Lower leg skin (tissue), 4 donors: Measurements from ENCODE around the gene PFKFB4. TPM values are rescaled to one million over a fixed set of nuclear protein-coding genes. Genes with fewer than 3 reads are reported as not detected.

Experiments used
- DNase-seq, 2 donors: peaks; one replicate each; pipeline ENCODE4 v3.0.0-alpha.2; 2019; ENCODE audit warnings: low spot score in 2 of 2
- H3K4me3 ChIP-seq: fragments of 200-600 bp; sonication (generic); 2 replicates; pipeline ENCODE4 v1.5.1; 2017; ENCODE audit warnings: mild to moderate bottlenecking, low read depth; ENCODE audit not compliant: poor library complexity, severe bottlenecking
- POLR2A ChIP-seq, 2 donors: fragments of 450-650 bp; IDR thresholded peaks; one replicate each; pipeline ENCODE4 v1.6.1; 2016 to 2017; ENCODE audit warnings: antibody characterized with exemption in 2 of 2, mild to moderate bottlenecking in 1 of 2, moderate library complexity in 1 of 2
- WGBS, 2 donors: methylation state at CpG; one replicate each; pipeline ENCODE4 v1.1.5; 2018; 5-methylcytosine and 5-hydroxymethylcytosine counted together
- intact Hi-C: fragments of 100-400 bp; cut with DNase I; formaldehyde crosslinking; loops from one replicate; pipeline ENCODE4 v1.15.0; 2023; ENCODE audit warnings: low total_unique reads
- total RNA-seq, 4 donors: library from RNA; depleted of rRNA; stranded (reverse); fragments of >200 nt; gene quantifications; one replicate each; pipeline ENCODE4 v1.1.0, GENCODE V29; 2016
- TF ChIP-seq, protein P1 (sequence below), 3 donors: fragments of 450-650 bp; IDR thresholded peaks; one replicate each; pipeline ENCODE4 v1.5.1; 2016; ENCODE audit warnings: antibody characterized with exemption in 3 of 3, mild to moderate bottlenecking in 3 of 3, moderate library complexity in 2 of 3

Gene PFKFB4
- 1 to 10 TPM; 3.7 to 8.8 (median 6.4) TPM for total RNA-seq

DNA sequence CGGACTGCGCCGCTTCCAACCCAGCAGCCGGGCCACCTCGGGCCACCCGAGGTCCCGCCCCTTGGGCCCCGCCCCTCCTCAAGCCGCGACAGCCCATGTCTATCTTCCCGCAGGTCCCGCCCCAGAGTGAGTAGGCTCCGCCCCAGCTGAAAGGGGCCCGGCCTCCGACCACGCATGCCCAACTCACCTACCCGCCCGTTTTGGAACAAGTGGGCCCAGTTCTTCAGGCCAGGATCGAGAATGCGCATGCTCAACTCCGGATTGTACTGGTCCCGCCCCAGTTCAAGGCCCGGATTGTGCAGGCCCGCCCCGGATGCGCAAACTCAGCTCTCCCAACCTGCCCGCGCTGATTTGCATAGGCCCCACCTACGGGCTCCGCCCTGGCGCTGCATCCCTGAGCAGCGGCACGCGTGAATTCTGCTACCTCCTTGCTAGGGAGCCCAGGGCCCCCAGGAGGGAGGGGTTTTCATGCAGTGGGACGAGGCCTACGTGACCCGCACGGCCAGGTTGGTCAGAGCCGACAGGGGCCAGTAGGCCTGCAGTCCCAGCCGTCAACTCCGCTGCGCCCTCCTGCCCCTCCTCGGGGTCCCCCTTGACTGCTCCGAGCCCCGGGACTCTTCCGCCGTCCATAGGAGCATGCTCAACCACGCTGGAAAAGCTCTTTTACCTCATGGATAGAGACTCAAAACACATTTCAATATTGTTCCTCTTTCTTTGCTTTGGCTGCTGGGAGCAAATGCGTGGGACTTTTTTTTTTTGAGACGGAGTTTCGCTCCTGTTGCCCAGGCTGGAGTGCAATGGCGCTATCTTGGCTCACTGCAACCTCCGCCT, at the start of gene PFKFB4:
PFKFB4 (minus strand) TSS at position 8 of the 831 bp plus-strand sequence. CDS start 26 bp downstream, outside the sequence.
- peak; percentile 99 to 100 for DNase-seq
- 1% methylated on average over 34 to 51 of the region's 53 CpGs for WGBS, 2 donors
- intact Hi-C loops = loop anchor here (10.0 kb wide), 2 partner anchors 112 to 282 kb away; partner anchors contain the start of genes ATRIP, CCDC51 and TMA7
- peak within 1 kb of the TSS; percentile 34 for H3K4me3 ChIP-seq
- TF ChIP-seq, protein P1, sequence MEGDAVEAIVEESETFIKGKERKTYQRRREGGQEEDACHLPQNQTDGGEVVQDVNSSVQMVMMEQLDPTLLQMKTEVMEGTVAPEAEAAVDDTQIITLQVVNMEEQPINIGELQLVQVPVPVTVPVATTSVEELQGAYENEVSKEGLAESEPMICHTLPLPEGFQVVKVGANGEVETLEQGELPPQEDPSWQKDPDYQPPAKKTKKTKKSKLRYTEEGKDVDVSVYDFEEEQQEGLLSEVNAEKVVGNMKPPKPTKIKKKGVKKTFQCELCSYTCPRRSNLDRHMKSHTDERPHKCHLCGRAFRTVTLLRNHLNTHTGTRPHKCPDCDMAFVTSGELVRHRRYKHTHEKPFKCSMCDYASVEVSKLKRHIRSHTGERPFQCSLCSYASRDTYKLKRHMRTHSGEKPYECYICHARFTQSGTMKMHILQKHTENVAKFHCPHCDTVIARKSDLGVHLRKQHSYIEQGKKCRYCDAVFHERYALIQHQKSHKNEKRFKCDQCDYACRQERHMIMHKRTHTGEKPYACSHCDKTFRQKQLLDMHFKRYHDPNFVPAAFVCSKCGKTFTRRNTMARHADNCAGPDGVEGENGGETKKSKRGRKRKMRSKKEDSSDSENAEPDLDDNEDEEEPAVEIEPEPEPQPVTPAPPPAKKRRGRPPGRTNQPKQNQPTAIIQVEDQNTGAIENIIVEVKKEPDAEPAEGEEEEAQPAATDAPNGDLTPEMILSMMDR (IDR thresholded peaks at IDR 0.05) = no peak
- TF ChIP-seq POLR2A (IDR thresholded peaks at IDR 0.05) = no peak

DNA sequence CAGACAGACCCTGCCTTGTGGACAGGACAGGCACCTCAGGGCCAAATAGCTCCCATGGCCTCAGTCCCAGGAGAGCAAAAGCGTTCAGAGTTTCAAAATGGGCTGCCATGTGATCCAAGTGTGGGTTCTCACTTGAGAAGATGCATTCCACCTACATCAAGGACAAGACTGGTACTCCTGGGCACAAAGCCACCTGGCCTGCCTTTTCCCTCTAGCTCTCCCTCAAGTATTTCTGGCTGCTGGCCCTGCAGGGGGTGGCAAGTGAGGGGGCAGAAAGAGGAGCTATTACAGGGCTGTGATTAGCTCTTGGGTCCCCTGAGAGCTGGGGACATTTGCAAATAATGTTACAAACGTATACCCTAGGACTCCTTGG, 45.0 kb upstream of the PFKFB4 start:
- no peak overlapping the region for H3K4me3 ChIP-seq
- TF ChIP-seq, protein P1 (IDR thresholded peaks at IDR 0.05) = no peak
- TF ChIP-seq POLR2A (IDR thresholded peaks at IDR 0.05) = no peak
- intact Hi-C loops = no loop called here
- 53 to 58% methylated on average over 2 of the region's 2 CpGs for WGBS, 2 donors
- DNase-seq = no peak

DNA sequence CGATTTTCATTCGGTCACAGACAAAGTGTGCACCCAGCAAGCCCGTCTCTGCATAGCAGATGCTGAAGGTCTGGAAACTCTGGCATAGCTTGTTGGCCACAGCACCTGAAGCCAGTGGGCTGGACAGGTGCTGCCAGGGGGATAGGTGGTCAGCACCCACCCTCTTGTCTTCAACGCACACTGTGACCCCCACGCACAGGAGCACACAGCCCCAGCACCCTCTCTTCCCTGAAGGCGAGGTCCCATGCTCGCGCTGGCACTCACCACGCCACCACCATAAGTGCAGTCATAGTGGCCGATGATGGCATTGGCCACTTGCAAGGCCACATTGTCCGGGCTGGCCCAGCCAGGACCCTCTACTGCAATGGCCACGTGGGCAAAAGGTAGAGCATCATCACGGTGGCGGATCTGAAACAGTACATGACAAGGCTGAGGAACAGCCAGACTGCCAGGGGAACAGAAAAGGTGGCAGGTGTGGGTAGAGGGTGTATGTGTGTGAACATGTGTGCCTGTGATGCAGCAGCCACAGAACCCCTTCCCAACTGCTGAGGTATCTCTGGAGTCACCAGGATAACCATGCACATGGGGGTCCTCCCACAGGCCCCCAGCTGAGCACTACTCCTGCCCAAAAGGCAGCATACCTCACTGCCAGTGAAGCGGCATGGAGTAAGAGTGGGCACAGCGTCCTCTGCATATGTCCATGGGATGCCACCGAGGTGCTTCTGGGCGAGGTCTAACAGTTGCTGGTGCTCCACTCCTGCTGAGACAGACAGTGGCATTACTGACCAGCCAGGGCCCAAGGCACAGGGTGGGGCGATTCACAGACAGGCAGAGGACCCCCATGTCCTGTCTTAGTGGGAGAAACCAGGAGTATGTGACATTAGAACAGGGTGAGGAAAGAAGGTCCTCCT, 44.4 kb upstream of the PFKFB4 start:
- intact Hi-C loops = no loop called here
- peak in 1 of 2 donors; percentile 78 for DNase-seq
- no peak for TF ChIP-seq POLR2A (IDR thresholded peaks at IDR 0.05)
- TF ChIP-seq, protein P1 (IDR thresholded peaks at IDR 0.05) = no peak
- WGBS, 2 donors = 92 to 95% methylated on average over 19 of the region's 19 CpGs
- no peak overlapping the region for H3K4me3 ChIP-seq

DNA sequence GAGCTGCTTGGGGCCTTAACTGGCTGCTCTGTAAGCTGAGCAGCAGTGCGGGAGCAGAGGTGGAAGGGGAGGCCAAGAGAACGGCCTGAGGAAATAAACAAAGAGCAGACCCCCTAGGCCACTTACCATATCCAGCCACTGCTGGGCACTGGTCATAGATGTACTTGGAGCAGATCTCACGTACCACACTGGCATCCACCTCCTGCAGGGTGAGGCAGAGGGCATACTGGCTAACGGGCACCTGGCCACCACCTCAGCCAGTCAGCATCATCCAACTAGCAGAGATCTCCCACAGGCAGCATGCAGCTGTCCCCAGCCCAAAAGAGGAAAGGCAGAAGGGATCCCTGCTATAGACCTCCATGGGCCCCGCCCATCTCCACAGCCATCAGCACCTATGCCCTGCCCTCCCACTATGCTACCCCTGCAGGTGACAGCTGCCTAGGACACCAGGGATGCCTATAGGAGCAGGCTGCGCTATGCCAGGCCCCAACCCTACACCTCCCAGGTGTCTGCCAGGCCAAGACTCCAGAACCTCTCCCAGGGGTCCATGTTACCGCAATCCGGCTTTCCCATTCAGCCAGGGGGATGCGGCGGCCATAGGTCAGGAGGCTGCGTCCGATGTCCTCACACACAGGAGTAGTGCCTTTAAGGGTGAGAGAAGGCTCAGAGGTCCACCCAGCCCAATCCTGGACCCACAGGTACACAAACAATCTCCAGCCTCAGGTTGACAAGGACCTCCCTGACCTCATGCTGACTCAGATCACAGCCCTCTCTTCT, 43.1 kb upstream of the PFKFB4 start:
- intact Hi-C loops = no loop called here
- TF ChIP-seq POLR2A (IDR thresholded peaks at IDR 0.05) = no peak
- TF ChIP-seq, protein P1 (IDR thresholded peaks at IDR 0.05) = no peak
- WGBS, 2 donors = 74 to 82% methylated on average over 12 of the region's 12 CpGs
- peak in 1 of 2 donors; percentile 84 for DNase-seq
- no peak overlapping the region for H3K4me3 ChIP-seq

DNA sequence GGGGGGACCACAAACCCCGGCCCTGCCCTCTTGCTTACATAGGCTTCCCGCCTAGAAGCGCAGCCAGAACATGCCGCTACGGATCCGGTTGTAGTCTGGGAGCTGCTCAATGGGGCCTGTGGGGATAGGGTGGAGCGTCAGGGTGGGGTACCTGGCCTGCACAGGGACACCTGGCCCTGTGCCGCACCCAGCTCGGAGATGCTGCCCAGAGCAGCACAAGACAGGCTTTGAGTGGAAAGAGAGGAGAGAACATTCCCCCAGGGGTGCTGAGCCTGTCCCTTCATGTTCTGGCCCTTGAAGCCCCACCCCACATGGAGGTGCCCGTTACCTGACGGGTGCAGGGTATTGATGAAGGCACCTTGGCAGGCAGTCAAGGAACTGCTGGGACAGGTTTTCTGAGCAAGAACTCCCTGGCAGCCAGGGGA, 42.5 kb upstream of the PFKFB4 start:
- intact Hi-C loops = no loop called here

More for the DNA sequence above, 42.5 kb upstream of the PFKFB4 start:
- no peak overlapping the region for H3K4me3 ChIP-seq
- TF ChIP-seq POLR2A (IDR thresholded peaks at IDR 0.05) = no peak
- TF ChIP-seq, protein P1 (IDR thresholded peaks at IDR 0.05) = no peak
- peak; percentile 90 to 94 for DNase-seq
- 13 to 28% methylated on average over 11 of the region's 11 CpGs for WGBS, 2 donors
